Adipocyte (in vitro differentiated cells): ENCODE results near the gene BATF3.
A peak's percentile ranks its signal among the peaks of the same experiment; 100 is the strongest.
"Not testable (repeated sequence)": the region's sequence is repeated elsewhere in the genome, so short reads cannot be mapped to it uniquely, and the experiment has no call there.

Experiments
- DNase-seq: peaks from one replicate; pipeline ENCODE4 v3.0.0-alpha.2; 2015; ENCODE audit warnings: low read depth
- H3K27me3 ChIP-seq: replicated peaks from 2 replicates; pipeline ENCODE4 v1.7.0; 2013; ENCODE audit warnings: mild to moderate bottlenecking, low read length, moderate library complexity; ENCODE audit not compliant: control insufficient read depth, insufficient read depth
- H3K36me3 ChIP-seq: 2 replicates; pipeline ENCODE4 v1.7.0; 2013; ENCODE audit warnings: low read length, mild to moderate bottlenecking, moderate library complexity; ENCODE audit not compliant: control insufficient read depth, insufficient read depth, severe bottlenecking
- H3K4me1 ChIP-seq: 2 replicates; pipeline ENCODE4 v1.7.0; 2013; ENCODE audit warnings: mild to moderate bottlenecking, low read length, moderate library complexity; ENCODE audit not compliant: control insufficient read depth, insufficient read depth
- H3K4me3 ChIP-seq: 2 replicates; pipeline ENCODE4 v1.7.0; 2013; ENCODE audit warnings: mild to moderate bottlenecking, low read length, moderate library complexity
- H3K9ac ChIP-seq: 2 replicates; pipeline ENCODE4 v1.7.0; 2013; ENCODE audit warnings: mild to moderate bottlenecking, low read length, moderate library complexity
- H3K9me3 ChIP-seq: 2 replicates; pipeline ENCODE4 v1.7.0; 2013; ENCODE audit warnings: mild to moderate bottlenecking, low read length, moderate library complexity; ENCODE audit not compliant: control insufficient read depth

Gene BATF3

GRCh38 chr1:212650228-212650627, 49.4 kb downstream of the BATF3 start:
- Histone ChIP-seq H3K36me3 (no peaks in the 10 kb centered on the region), H3K27me3 (no peaks in the 10 kb centered on the region), H3K9me3 (no peaks in the 10 kb centered on the region), H3K9ac (no peak overlapping the region), H3K4me3 (no peak overlapping the region), H3K4me1 (peaks cover 41% of the 10 kb centered on the region)
- peak; percentile 27 for DNase-seq

GRCh38 chr1:212649020-212649419, 50.6 kb downstream of the BATF3 start:
- Histone ChIP-seq H3K4me1 (peaks cover 41% of the 10 kb centered on the region), H3K9ac (peak overlapping the region; percentile 19), H3K4me3 (no peak overlapping the region), H3K36me3 (no peaks in the 10 kb centered on the region), H3K27me3 (no peaks in the 10 kb centered on the region), H3K9me3 (no peaks in the 10 kb centered on the region)
- DNase-seq, result peak; percentile 91

GRCh38 chr1:212648431-212648830, 51.2 kb downstream of the BATF3 start:
- H3K36me3 ChIP-seq, result no peaks in the 10 kb centered on the region
- no peak overlapping the region for H3K4me3 ChIP-seq
- H3K4me1 ChIP-seq, result peaks cover 41% of the 10 kb centered on the region
- no peaks in the 10 kb centered on the region for H3K9me3 ChIP-seq
- no peaks in the 10 kb centered on the region for H3K27me3 ChIP-seq
- DNase-seq, result peak; percentile 49
- peak overlapping the region; percentile 19 for H3K9ac ChIP-seq

- H3K36me3 ChIP-seq, result no peaks in the 10 kb centered on the region
- no peaks in the 10 kb centered on the region for H3K9me3 ChIP-seq
- no peak for DNase-seq
- peaks cover 36% of the 10 kb centered on the region for H3K4me1 ChIP-seq
- no peak overlapping the region for H3K9ac ChIP-seq
- H3K4me3 ChIP-seq, result no peak overlapping the region
- H3K27me3 ChIP-seq, result no peaks in the 10 kb centered on the region
Measured at GRCh38 chr1:212647004-212647403, 52.6 kb downstream of the BATF3 start.

- DNase-seq, result no peak
- H3K27me3 ChIP-seq, result no peaks in the 10 kb centered on the region
- no peaks in the 10 kb centered on the region for H3K36me3 ChIP-seq
- peaks cover 32% of the 10 kb centered on the region for H3K4me1 ChIP-seq
- H3K9ac ChIP-seq, result no peak overlapping the region
- H3K4me3 ChIP-seq, result no peak overlapping the region
- H3K9me3 ChIP-seq, result no peaks in the 10 kb centered on the region
Measured at GRCh38 chr1:212646588-212646987, 53.1 kb downstream of the BATF3 start.

GRCh38 chr1:212645546-212646543, 53.8 kb downstream of the BATF3 start:
- H3K36me3 ChIP-seq, result no peaks in the 10 kb centered on the region
- no peak for DNase-seq
- H3K9me3 ChIP-seq, result no peaks in the 10 kb centered on the region
- H3K27me3 ChIP-seq, result no peaks in the 10 kb centered on the region
- H3K4me3 ChIP-seq, result no peak overlapping the region
- H3K9ac ChIP-seq, result no peak overlapping the region
- peaks cover 24% of the 10 kb centered on the region for H3K4me1 ChIP-seq

GRCh38 chr1:212644866-212645545, 54.6 kb downstream of the BATF3 start:
- Histone ChIP-seq H3K4me1 (peaks cover 17% of the 10 kb centered on the region), H3K9ac (no peak overlapping the region), H3K9me3 (peaks cover 7% of the 10 kb centered on the region), H3K27me3 (no peaks in the 10 kb centered on the region), H3K4me3 (no peak overlapping the region), H3K36me3 (no peaks in the 10 kb centered on the region)
- no peak for DNase-seq

- Histone ChIP-seq H3K4me3 (no peak overlapping the region), H3K27me3 (no peaks in the 10 kb centered on the region)
- DNase-seq, result no peak
Measured at GRCh38 chr1:212643877-212644276, 55.8 kb downstream of the BATF3 start.

GRCh38 chr1:212641956-212642355, 57.7 kb downstream of the BATF3 start:
- Histone ChIP-seq H3K36me3 (no peaks in the 10 kb centered on the region), H3K9me3 (peaks cover 7% of the 10 kb centered on the region), H3K4me3 (no peak overlapping the region), H3K27me3 (no peaks in the 10 kb centered on the region), H3K4me1 (peaks cover 32% of the 10 kb centered on the region), H3K9ac (no peak overlapping the region)
- peak; percentile 29 for DNase-seq

More at GRCh38 chr1:212643877-212644276, 55.8 kb downstream of the BATF3 start:
- Histone ChIP-seq H3K4me1 (peaks cover 19% of the 10 kb centered on the region), H3K9me3 (peaks cover 7% of the 10 kb centered on the region), H3K9ac (no peak overlapping the region), H3K36me3 (no peaks in the 10 kb centered on the region)

GRCh38 chr1:212640223-212640878, 59.3 kb downstream of the BATF3 start:
- no peaks in the 10 kb centered on the region for H3K36me3 ChIP-seq
- H3K9me3 ChIP-seq, result peaks cover 7% of the 10 kb centered on the region
- H3K4me1 ChIP-seq, result peaks cover 45% of the 10 kb centered on the region
- peak overlapping the region; percentile 86 for H3K9ac ChIP-seq
- DNase-seq, result no peak
- no peaks in the 10 kb centered on the region for H3K27me3 ChIP-seq
- H3K4me3 ChIP-seq, result peak overlapping the region; percentile 16

- H3K4me1 ChIP-seq, result peaks cover 54% of the 10 kb centered on the region
- H3K9ac ChIP-seq, result peak overlapping the region; percentile 86
- not testable (repeated sequence) for H3K27me3 ChIP-seq, DNase-seq, H3K36me3 ChIP-seq
- H3K4me3 ChIP-seq, result peak overlapping the region; percentile 18
- peaks cover 12% of the 10 kb centered on the region for H3K9me3 ChIP-seq
Measured at GRCh38 chr1:212639524-212639923, 60.1 kb downstream of the BATF3 start.
